ENCODE measurements around the gene COL6A2.
"Not testable (repeated sequence)": the region's sequence is repeated elsewhere in the genome, so short reads cannot be mapped to it uniquely, and the experiment has no call there.

COL6A2 gene

DNA sequence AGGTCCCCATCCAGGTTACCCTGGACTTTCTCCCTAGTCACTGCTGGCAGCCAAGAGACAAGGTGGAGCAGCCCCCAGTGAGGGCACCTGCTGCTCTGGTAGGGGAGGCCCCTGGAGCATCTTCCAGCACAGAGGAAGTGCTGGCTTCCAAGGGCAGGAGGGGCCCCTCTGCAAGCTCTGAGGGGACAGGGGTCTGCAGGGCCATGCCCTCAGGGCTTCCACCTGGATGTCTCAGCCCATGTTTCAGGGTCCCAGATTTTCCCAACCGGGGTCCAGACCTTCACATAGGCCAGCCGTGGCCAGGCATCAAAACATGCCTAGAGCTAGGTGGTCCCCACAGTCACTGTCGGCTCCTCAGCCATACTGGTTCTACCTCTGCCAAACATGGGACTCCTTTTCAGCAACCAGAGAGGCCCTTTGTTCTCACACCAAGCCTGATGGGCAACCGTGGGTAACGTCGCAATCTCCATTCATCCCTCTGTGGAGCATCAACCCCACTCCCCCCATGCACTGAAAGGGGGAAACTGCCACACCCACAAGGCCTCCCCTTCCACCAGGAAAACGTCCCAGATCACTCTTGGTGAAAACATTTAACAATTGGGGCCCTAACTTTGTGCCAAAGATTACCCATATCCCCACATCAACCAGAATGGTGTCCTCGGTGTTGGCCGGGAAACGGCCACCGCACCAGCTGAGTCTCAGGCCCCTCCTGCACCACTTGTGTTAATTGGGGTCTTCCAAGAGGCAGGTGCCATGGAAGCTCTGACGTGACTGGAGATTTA lies 1.9 kb upstream of the COL6A2 start:
- DNase-seq = no peak

DNA sequence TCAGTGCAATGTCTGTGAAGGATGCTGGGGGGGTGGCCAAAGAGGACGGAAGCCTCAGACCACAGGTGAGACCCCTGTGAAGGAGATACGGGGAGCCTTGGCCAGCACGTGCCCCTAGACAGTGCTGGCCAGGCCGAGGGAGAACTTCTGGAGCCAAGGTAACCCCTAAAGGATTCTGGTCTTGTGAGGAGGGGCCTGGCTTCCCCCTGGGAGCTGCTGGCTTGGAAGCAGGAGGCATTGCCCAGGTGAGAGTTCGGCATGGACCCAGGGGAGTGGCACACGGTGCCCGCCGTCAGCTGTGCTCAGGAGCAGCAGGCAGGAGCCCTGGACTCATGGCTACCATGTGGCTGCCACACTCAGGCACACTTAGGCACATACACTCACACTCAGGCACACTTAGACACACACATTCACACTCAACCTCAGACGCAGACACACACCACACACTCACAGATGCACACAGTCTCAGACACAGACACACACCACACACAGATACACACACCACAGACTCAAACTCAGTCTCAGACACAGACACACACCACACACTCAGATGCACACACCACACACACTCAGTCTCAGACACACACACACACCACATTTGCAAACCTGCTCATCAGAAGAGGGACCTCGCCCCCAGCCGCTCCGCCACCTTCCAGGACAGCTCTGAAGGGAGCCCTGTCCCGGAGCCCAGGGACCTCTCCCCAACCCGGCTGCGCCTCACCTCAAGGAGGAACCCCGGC lies 1.1 kb upstream of the COL6A2 start:
- DNase-seq = no peak

DNA sequence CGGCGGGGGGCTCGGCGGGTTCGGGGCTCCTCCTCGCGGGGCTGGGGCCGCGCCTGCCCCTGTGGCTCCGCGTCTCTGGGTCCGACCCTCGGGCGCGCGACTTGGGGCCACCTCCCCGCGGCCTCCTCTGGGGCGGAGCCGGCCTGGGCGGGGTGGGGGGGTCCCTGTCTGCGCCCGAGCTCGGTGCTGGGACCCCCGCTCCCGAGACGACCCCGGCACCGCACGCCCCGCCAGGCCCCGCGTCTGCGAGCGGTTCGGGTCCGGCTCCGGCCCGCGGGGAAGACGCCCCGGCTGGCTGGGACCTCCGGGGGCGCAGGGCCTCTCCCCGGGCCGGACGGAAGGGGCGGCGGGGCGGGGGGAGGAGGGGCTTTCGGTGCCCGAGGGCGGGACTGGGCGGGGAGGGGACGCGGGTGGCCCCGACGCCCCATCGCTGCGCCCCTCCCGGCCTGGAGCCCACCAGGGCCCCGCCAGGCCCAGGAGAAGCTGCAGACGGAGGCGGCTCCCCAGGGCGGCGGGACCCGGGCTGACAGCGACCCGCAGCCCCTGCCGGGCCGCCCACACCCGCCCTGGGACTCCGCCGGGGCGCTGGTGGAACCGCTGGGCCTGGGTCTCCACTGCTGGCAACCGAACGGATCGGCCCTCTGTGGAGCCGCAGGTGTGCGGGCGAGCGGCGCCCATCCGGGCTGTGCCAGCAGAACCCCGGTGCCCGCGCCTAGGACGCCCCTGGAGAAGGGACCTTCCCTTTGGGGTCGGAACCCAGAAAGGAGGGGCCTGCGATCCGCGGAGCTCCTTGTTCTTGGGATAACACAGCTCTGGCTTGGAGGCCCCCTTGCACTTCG lies 610 bp downstream of the COL6A2 start:
- DNase-seq = no peak

DNA sequence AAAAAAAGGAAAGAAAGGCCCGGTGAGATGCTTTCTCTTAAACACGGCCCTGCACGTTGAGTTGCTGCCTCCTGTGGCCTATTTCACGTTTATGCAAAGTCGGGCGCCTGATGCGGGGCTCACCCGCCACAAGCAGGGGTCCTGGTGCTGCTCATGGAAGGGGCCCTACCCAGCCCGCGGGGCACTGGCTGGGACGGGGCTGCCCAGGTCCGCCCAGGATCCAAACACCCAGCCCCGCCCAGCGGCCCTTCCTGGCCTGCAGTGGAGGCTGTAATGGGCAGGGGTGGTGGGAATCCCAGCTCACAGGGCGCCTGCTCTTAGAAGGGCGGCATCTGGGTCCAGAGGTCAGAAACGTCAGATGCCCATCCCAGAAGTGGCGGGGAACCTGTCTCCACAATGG lies 1.6 kb downstream of the COL6A2 start:
- no peak for DNase-seq

DNA sequence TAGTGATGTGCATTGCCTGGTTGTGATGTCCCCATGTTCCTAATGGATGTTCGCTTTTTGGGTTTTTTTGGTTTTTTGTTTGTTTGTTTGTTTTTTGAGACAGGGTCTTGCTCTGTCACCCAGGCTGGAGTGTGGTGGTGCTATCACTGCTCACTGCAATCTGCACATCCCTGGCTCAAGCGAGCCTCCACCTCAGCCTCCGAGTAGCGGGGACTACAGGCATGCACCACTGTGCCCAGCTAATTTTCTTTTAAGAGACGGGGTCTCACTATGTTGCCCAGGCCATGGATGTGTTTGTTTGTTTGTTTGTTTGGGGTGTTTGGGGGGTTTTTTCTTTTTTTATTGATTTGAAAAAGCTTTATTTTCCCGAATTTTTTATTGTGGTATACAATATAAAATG lies 2.1 kb downstream of the COL6A2 start:
- DNase-seq = no peak

DNA sequence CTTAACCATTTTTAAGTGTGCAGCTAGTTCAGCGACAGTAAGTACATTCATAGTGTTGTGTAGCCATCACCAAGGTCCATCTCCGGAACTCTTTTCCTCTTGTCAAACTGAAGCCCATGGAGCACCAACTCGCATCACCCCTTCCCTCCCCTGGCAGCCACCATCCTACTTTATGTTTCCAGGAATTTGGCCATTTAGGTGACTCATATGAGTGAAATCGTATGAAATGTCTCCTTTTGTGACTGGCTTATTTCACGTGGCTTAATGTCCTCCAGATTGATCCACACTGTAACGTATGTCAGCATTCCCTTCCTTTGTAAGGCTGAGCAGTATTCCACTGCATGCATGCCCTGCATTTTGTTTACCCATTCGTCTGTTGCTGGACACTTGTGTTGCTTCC lies 2.5 kb downstream of the COL6A2 start:
- DNase-seq = no peak

DNA sequence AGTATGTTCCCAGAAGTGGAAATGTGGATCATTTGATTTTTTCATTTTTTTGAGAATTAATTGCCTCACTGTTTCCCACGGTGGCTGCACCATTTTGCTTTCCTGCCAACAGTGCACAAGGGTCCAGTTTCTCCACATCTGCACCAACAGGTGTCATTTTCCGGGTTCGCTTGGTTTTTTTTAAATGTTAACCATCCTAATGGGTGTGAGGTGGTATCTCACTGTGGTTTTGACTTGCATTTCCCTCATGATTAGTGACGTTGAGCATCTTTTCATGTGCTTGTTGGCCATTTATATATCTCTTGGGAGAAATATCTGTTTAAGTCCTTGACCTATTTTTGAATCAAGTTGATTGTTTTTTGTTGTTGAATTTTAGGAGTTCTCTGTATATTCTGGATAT lies 3.0 kb downstream of the COL6A2 start:
- DNase-seq = no peak

DNA sequence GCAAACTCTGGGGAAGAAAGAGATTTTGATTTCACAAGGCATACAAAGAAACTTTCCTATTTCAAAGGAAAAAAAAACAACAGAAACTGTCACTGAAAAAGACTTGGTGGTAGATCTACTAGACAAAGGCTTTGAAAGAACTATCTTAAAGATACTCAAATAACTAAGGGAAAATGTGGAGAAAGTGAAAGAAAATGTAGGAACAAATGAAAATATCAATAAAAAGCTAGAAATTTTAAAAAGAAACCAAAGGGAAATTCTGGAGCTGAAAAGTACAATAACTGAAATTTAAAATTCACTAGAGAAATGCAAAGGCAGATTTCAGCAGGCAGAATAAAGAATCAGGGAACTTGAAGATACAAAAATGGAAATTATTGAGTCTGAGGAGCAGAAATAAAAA lies 6.2 kb downstream of the COL6A2 start:
- DNase-seq = no peak

DNA sequence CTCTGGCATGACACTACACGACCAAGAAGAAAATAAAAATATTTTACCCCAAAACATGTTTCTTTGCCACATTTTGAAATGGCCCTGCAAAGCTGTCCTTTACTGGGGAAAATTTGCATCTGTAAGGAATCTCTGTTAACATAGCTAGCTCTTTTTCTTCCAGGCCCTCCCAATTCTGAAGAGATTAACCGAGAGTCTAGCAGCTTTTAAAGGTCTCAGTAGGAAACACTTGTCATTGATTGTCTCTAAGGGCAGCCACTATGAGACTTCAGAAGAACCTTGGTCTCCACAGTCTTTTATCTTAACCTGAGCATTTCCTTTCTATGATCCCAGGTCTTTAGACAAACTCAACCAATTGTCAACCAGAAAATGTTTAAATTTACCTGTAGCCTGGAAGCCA lies 9.5 kb downstream of the COL6A2 start:
- not testable (repeated sequence) for DNase-seq

DNA sequence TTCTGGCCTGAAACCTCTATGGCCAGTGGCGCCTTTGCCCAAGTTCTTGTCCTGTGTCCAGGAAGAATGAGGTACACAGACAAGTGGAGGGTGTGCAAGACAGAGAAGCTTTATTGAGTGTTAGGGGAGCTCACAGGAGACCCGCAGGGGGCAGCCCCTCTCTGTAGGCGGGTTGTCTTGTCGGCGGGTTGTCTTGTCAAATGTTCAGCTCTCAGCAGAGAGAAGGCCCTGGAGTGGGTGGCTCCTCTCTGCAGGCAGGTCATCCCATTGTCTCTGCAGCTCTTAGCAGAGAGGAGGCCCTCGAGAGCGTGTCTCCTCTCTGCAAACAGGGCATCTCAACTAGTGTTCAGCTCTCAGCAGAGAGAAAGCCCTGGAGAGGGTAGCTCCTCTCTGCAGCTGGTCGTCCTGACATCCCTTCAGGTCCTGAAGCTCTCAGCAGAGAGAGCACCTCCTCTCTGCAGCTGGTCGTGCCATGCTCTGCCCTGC lies 11.0 kb downstream of the COL6A2 start:
- no peak for DNase-seq

DNA sequence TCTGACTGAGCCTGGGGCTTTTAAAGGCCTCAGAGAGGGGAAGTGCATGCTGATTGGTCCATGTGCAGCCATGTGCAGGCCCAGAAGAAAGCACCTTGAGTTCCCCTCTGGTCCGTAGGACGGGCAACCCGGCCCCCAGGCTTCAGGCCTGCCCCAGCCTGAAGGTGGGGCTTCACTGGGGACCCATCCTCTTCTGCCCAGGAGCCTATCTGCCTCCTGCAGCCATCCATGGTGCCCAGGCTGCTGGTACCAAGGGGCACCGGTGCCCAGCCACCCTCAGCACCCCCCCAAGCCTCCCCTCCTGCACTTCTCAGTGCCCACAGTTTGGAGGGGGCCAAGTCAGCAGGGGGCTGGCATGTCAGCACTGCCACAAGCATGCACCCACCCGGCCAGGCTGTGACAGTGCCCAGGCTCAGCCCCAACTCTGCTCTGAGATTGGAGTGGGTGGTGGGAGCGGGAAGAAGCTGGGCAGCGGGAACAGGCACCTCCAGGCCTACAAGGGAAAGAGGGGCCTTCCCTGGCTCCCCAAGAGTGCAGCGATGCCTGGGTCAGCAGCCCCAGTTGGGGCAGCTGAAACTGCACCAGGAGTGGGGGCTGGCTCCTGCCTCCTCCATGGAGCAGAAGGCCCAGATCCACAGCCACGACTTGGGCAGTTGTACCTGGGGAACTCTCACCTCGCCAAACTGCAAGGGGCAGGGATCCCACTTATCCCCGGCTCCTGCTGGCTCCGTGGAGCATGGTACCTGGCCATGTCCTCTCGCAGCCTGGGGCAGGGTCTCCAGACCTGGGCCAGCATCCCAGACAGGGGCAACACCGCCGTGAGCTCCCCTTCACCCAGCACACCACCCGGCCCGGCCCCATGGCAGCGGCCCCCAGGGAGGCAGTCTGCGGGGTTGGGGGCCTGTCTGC lies 11.7 kb downstream of the COL6A2 start:
- no peak for DNase-seq

DNA sequence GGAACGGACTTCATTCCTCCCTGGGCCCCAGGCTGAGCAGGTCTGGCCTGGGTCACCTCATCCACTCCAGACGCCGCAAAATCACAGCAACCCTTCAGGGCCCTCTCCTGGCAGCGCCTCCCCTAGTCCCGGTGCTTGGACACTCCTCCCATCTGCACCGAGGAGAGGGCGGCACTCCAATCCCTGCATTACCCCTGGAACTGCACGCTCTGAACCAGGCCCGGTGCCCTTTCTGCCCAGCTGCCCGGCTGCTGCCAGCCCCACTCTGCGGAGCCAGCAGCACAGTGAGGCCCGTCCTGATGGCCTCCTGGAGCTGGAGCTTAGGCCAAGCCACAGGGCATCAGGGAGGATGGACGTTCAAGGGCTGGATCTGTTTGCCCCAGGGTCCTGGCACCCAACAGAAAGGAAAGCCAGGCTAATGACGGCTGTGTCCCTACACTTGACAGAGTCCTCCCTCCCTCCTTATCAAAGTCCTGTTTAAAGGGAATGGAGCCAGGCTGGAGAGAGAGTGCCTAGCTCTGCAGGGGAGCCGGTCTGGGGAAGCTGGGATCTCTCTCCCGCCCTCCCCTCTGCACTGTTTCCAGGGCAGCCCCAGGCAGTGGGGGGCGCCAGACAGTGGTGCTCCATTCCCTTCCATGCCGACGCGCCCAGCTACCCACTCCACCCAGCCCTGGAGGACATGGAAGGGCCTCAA lies 12.7 kb downstream of the COL6A2 start:
- DNase-seq = no peak

DNA sequence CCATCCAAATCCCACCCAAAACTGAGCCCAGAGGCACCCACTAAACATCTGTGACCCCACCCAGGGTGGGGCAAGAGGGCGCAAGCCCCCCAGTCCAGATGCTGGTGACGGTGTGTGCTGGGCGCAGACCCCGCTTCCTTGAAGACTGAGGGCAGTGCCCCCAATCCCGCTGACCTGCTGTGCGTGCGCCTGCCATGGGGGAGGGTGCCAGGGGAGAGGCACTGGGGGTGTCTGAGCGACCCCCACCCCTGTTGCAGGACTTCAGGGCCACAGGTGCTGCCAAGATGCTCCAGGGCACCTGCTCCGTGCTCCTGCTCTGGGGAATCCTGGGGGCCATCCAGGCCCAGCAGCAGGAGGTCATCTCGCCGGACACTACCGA lies 13.3 kb downstream of the COL6A2 start:
- no peak for DNase-seq

DNA sequence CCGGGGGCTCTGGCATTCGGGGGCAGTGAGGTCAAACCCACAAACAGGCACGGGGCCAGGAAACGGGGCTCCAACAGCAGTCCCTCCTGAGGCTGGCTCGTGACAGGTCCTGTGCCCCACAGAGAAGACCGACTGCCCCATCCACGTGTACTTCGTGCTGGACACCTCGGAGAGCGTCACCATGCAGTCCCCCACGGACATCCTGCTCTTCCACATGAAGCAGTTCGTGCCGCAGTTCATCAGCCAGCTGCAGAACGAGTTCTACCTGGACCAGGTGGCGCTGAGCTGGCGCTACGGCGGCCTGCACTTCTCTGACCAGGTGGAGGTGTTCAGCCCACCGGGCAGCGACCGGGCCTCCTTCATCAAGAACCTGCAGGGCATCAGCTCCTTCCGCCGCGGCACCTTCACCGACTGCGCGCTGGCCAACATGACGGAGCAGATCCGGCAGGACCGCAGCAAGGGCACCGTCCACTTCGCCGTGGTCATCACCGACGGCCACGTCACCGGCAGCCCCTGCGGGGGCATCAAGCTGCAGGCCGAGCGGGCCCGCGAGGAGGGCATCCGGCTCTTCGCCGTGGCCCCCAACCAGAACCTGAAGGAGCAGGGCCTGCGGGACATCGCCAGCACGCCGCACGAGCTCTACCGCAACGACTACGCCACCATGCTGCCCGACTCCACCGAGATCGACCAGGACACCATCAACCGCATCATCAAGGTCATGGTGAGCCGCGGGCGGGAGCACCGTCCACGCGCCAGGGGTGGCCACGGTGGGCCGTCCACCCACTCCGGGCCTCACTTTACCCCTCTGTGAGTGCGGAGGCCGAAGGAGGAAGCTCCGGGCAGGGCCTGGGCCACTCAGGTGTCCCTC lies 14.2 kb downstream of the COL6A2 start:
- DNase-seq = no peak

DNA sequence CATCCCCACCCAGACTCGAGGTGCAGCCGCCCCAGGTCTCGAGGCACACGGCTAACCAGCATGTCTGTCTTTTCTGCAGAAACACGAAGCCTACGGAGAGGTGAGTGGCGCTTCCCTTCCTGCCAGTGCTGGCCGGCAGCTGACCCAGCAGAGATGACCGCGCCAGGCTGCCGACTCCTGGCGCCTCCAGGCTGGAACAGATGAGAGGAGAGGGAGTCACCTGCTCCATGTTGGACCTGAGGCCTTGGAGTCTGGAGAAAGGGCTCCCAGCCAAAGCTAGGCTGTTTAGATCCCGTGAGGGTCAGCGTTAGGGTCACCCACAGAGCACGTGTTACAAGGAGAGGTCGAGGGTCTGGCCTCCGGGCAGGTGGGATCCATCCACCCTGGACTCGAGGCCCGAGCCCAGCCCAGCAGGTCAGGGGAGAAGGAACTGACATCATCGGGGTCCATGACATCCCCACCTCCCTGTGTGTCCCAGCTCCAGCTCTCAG lies 14.9 kb downstream of the COL6A2 start:
- DNase-seq = no peak

DNA sequence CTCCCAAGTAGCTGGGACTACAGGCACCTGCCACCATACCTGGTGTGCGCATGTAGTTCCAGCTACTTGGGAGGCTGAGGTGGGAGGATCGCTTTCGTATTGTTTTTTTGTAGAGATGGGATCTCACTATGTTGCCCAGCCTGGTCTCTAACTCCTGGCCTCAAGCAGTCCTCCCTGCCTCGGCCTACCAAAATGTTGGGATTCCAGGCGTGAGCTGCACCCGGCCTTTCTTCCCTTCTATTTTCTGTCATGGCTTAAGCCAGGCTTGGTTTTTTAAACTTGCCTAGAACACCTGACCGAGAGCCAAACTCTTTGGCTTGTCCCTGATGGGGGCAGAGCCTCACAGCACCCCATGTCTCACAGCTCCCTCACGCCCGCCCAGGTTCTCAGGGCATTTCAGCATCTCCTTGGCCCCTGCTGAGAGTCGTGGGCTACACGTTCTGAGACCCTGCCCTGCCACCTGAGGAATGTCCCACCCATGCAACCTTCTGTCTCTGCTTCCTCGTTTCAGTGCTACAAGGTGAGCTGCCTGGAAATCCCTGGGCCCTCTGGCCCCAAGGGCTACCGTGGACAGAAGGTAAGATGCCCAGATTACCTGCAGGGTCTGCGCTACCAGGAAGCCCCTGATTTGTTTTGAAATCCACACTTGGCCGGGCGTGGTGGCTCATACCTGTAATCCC lies 15.7 kb downstream of the COL6A2 start:
- no peak for DNase-seq

DNA sequence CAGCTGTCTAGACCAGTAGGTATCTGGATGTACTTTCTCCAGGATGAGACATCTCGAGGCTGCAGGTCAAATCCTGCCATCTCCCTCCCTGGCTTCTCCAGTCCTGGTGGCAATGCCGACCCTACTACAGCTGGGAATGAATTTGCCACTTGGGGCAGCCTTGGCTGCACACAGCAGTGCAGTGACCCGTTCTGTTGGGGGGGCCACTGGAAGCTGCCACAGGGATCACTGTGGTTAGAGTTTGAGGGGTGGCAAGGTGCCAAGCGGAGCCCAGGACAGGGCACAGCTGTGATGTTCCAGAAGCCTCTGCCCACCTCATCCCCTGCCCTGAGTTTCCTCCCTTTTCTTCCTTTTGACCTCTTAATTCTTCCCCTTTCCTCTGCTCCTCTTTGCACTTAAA lies 17.1 kb downstream of the COL6A2 start:
- no peak for DNase-seq

DNA sequence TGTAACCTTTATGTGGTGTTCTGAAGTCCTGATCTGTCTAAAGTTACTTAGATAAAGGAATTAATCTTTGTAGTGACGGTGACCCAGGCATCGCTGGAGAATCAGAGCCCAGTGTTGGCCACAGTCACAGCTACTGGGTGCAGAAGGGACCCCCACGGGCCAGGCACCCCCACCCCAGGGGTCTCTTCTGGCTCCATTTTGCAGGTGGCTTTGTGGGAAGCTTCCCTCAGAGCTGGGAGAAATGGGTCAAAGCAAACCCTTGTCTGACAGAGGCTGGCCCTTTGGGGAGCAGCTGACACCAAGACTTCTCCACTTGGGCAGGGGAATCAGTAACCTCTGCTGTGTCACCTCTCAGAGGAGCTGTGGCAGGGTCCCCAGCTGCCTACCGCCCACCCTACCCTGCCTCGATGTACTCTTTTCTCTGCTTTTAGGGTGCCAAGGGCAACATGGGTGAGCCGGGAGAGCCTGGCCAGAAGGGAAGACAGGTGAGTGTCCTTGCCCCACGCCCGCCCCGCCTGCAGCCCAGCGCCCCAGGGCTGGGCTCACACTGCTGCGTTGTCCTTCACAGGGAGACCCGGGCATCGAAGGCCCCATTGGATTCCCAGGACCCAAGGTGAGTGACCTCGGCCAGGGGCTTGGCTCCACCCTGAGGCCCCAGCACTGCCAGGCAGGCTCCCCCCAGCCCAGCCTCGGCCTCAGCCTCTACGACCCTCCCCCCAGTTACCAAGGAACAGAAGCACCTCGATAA lies 17.7 kb downstream of the COL6A2 start:
- no peak for DNase-seq

DNA sequence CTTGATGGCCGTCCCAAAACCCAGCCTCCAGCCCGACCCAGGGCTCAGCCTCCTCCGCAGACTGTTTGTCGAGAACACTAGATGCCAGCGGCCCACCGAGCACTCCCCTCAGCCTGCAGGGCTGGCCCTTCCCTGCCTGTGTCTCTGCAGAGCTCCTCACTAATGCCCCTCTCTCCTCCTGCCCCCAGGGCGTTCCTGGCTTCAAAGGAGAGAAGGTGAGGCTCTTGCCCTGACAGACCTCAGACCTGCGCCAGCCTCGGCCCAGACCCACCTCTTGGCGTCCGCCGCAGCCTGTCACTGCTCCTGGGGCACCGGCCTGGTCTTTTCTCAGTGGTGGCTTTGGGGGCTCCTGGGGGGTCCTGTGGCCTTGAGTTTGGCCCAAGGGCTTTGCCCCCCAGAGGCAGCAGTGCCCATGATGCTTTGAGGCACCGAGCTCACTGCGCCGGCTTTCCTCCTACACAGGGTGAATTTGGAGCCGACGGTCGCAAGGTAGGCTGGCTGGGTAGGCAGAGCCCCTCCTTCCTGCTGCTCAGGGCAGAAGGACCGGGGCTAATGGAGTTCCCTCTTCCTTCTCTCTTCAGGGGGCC lies 18.4 kb downstream of the COL6A2 start:
- DNase-seq = no peak

Measured in NCI-H446 (cell line).